GM21723 (cell line): Measurements from ENCODE around the gene TTC24.
"Not testable (repeated sequence)": the region's sequence is repeated elsewhere in the genome, so short reads cannot be mapped to it uniquely, and the experiment has no call there.

Experiments used
- ATAC-seq: cut with Tn5 transposase; IDR thresholded peaks from one replicate; pipeline ENCODE4 v1.9.1; 2021; ENCODE audit warnings: mild to moderate bottlenecking, moderate library complexity; ENCODE audit not compliant: unreplicated experiment

Gene TTC24

DNA sequence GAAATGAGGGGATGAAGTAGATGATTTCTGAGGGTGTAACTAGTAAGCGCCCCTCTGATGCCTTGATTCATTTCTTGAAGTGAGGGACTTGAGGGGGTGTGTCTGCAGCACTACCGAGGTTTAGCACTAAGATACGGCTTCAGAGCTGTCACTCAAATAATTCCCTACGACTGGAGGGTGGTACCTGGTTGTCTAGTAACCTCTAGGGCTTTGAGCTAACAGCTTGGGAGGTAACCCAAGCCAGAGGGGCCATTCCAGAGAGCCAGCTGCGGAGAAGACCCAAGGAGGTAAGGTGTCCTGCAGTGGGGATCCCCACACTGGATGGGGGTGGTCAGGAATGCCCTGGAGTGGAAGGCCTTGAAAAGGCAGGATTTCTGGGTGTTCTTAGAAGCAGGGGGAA, at the start of gene TTC24:
TSS of gene TTC24 (plus strand) at position 252 of the 400 bp plus-strand sequence. CDS start 1,642 bp downstream, outside the sequence.
- ATAC-seq, result no peak

DNA sequence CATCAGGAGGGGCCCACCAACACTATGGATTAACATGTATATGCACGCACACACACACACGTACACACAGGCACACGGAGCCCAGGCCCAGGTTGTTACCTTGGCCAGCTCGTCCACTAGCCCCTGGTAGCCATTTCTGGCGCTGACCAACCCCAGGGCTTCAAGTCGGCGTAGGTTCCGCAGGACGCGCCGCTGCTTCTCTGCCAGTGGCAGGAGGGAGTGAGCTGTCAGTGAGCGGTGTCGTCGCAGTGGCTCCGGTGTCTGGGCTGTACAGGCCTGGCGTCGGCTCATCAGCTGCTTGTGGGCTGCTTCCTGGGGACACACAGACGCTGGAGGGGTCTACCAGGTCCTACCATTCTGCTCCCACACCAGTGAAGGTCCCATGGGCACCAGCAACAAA, 49.5 kb upstream of the TTC24 start:
- no peak for ATAC-seq

DNA sequence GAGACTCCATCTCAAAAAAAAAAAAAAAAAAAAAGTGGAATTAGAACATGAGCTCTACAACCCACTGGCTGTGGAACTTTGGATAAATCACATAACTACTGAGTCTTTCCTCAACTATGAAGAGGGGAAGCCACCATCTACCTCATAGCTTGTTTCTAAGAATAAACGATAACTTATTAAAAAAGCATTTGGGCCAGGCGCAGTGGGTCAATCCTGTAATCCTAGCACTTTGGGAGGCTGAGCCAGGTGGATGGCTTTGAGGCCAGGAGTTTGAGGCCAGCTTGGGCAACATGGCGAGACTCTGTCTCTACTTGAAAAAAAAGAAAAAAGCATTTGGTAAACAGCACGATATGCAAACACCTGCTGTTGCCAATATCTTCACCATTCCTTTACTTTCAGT, 47.1 kb upstream of the TTC24 start:
- ATAC-seq, result no peak

DNA sequence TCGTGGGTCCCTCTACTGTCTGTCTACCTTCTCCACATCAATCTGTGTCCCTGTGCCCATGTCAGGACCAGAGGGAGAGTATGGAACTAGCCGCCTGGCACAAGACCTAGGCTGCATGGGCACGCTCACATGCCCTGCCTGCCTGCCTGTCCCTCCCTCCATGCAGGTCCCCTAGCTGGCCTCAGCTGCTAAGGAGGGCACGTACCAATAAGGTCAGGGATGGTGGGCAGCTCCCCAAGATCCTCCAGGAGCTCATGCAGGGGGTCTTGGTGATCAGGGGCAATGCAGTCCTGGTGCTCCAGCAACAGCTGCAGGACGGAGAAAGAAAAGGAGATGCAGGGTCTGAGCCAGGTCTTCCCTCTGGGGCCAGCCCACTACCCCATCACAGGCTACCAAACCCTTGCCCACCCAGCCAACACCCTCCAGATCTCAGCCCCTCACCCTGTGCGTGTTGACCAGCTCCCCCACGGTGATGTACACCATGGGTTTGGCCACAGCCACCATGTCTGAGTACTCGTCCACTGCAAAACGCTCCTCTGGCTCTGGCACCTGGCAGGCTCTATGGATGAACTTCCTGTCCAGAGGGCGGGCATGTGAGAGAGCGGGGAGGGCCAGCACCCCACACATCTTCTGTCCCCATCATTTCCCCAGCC, 45.8 kb upstream of the TTC24 start:
- ATAC-seq, result no peak

DNA sequence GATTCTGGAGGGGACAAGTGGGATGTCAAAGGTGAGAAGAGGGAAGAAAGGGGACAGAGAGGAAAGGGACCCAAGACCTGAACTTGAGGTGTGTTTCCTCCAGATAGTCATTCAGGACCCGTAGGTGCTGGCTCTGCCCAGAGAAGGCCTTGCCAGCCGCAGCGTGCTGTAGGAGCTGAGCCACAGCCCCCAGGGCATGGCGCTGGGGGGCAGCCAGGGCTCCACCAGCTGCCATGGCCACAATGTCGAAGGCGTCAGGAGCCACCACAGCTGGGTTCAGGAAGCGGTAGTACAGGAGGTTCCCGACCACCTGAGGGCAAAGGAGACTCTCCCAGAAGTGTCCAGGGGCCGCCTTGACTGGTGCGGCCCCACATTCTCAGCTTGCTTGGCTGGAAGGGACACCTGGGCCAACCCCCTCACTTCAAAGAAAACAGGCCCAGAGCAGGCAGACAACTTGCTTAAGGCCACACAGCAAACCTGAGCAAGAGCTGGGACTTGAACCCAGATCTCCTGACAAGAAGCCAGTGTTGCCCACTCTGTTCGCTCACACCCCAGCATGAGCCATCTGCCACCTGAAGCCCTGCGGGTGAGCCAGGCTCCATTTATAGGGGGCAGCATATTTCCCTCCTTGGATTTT, 45.0 kb upstream of the TTC24 start:
- ATAC-seq, result no peak

DNA sequence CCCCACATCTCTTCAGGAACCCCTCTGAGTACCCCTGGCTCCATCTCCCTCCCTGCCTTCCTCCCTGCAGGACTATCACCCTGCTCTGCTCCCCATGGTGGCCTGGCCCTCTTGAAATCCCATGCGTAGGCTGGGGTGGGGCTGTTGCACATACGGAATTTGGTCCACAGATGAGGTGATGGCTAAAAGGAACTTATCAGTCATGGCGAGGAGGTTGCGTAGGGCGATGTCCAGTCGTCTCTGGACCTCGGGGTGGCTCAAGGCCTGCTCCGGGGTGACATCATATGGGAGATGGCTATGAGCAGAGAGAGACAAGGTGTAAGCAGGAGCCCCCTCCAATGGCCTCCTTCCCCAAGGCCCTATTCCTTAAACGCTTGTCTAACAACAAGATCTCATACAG, 42.5 kb upstream of the TTC24 start:
- no peak for ATAC-seq

DNA sequence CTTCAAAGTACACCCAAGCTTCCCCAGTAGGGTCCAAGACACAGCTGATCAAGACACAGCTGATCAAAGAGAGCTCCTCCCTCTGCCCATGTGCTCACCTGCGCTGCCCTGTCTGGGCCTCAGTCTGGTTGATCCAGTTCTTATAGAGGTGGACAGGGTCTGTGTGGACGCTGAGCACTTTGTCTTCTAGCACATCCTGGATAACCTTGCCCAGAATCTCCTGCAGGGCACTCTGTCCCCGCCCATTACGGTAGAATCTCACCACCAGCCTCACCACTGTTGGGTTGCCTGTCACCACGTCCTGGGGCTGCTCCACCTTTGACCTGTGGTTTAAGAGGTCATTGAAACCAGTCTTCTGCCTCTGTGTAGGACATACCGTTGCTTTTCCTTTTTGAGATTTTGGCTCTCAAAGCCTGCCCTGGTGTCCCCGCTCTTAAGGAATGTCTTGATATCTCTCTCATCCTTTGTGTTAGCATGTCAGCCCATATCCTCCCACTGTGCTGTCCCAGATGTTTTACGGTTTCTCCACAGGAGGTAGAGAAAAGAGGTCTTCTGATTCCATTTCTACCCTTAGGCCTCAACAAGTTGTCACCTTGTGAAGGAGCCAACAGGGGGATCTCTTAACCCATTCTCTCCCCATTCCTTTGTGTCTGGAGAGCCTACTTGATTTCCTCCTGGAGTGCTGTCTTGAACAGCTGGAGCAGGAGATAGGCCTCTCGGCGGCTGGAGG, 40.6 kb upstream of the TTC24 start:
- no peak for ATAC-seq

DNA sequence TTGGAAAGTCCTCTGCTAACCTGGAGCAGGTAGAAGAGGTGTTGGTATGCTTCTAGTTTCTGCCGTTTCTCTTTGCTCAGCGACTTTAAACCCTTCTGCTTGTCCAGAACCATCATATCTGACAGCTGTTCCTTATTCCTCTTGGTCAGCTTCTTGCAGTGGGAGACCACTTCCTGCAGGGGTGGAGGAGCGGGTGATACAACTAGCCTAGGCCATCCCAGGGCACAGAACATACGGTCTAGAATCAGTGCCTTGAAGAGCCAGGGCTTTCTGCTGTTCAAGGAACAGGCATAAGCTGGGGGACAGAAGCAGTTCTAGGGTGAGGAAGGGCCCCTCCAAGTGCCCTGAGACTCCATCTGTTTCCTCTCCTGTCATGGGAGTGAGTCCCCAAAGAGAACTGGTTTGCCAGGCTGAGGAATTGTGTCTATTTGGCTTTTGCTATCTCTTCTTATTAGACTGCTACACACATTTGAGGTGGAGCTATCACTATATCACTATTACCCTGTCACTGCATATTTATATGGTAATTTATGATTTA, 39.6 kb upstream of the TTC24 start:
- no peak for ATAC-seq

DNA sequence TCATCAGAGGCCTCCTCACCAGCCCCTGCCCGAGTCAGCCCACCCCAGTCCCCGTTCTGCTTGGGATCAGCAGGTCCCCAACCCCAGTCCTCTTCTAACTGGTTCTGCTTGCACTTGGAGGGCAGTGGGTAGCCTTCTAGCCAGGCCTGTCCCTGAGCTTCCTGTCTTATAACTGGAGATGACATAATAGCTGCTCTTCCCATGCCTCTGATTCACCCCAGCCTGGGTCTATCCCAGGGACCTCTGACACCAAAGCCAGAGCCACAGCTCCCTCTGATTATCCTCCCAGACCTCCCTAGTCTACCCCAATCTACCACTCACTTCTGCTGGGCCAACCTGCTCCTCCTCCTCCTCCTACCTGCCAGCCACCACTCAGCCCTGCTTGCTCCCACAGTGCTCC, 38.6 kb upstream of the TTC24 start:
- no peak for ATAC-seq

DNA sequence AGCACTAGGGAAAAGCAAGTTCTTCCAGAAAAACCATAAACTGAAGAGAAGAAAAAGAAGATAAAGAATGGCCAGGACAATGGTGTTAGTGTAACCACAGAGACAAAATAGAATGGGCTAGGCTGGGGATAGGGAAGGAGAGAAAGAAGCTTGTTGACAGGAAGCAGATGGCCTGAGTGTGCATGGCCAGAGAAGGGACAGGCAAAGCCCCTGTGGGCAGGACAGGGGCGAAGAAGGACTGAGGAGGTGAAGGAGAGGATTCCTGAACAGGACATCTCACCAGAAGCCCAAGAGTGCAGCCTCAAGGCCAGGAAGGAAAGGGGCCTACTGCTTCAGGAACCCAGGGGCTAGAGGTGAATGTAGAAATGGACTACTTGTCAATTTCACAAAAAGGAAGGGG, 36.5 kb upstream of the TTC24 start:
- ATAC-seq, result no peak

DNA sequence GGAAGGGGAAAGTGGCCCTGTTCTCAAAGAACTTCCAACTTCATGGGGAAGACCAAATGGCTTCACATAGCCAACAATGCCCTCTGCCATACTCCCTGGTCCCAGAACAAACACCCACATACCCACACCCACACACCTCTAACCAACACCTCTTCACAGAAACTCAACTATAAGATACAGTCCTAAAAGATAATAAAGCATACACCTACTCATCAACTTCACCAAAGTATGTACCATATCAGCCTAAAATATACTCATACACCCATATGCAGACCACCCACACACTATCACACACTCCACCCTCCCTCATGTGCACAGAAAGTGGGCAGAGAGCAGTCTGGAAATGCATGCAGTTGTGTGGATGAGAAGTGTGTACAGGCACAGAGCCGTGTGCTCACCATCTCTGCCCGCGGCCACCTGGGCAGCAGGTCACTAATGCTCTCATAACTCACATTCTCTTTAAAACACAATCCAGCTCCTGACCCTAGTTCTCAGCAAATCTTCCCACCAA, 34.9 kb upstream of the TTC24 start:
- no peak for ATAC-seq

DNA sequence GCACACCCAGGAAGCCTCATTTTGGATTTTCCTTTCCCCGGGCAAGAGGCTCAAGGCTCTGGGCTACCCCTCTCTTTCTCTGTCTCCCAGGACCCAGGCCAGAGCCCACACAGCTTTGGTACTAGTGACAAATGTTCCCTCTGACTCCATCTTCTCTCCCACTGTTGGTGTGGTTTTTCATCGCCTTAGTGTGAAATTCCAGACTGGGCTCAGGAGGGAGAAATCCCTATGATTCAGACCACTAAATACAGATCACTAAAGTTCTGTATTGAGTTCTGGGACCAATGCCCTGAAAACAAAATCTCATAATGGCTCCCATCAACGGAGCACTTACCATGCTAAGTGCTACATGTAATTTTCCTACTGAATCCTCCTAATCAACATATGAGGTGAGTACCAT, 33.3 kb upstream of the TTC24 start:
- ATAC-seq, result no peak

DNA sequence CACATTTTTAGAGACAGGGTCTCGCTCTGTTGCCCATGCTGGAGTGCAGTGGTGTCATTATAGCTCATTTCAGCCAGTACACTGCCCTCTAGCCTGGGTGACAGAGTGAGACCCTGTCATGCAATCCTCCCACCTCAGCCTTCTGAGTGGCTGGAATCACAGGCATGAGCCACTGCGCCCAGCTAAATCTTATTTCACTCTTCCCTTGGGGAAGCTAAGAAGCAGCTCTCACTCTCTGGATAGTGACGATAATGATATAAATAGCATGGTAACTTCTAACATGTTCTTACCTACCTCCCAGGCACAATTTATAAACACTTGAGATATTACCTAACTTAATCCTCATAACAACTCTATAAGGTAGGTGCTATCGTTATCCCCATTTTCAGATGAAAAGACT, 32.1 kb upstream of the TTC24 start:
- no peak for ATAC-seq

DNA sequence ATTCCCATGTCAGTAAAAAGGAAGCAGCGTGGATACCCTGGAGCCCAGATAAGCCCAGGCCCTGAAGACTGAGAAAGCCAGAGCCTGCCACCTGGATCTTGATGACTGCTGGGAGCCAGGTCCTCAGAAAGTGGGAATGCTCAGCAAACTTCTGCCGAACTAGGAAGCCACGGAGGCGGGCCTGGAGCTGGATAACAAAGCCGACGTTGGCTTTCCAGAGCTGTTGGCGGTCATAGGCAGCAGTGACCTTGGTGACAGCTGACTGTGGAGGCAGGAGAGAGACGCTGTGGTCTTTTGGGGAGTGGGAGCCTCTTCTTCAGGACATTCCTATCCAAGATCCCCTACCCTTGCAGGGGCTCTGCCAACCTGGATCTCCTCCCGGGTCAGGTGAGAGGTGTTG, 31.5 kb upstream of the TTC24 start:
- no peak for ATAC-seq

DNA sequence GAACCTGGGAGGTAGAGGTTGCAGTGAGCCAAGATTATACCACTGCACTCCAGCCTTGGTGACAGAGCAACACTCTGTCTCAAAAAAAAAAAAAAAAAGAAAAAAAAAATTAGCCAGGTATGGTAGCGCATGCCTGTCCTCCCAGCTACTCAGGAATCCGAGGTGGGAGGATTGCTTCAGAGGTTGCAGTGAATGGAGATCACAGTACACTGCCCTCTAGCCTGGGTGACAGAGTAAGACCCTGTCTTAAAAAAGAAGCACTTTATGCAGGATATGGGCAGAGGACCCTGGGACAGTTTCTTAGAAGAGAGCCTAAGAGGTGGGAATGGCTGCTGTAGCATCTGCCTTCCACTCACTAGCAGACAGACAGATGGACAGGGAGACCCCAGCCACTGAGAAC, 30.1 kb upstream of the TTC24 start:
- ATAC-seq, result no peak

DNA sequence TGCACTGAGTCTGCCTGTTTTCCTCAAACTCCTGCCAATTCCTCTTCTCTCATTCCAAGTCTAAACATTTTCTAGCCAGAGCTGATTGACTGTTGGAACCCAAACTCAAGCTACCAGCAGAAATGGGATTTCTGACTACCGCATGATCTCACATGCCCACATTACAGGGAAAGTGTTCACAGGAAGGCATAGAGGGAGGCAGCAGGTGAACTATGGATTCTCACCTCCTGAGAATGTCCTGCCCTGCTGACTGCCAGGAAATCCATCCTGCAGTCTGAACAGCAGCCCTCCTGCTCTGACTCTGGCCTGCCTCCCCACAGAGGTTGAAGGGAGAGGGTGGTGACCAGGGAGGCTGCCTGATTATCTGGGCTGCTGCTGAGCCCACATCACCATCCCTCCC, 29.7 kb upstream of the TTC24 start:
- no peak for ATAC-seq

DNA sequence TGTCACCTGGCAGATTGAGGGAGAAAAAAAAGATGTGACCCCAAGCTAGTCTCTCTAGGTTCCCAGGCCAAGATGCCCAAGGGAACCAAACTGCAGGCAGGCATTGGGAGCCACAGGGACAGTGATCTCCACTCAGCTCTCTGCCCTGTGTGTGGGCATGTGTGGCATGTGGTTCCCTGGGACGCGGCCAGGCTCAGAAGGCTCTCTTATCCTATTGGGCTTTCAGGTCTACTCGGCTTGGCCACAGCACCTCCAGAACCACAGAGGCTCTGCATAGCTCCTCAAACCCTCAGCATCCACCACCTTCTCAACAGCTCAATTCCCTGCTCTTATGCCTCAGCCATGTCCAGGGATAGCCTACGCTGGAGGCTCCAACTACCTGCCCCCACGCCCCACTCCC, 29.2 kb upstream of the TTC24 start:
- ATAC-seq, result no peak

DNA sequence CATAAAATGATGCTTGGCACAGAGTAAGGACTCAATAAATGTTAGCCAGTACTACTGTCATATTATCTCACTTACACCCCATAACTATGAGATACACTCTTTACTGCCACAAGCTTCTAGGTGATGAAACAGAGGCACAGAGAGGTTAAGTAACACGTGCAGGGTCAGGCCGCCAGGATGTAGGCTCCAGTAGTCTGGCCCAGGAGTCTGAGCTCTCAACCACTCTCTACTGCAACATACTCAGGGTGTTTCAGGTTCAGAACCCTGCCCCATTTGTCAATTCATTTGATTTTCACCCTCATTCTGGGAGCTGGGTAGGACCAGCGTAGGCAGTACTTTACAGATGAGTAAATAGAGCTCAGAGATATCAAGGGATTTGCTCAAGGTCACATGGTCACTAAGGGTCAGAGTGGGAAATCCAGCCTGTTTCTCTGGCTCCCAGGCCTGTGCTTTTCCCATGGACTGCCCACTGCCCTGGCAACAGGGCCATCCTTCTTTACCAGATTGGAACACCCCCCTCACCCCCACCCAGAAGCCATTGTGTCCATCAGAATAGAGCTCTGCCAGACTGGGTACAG, 28.4 kb upstream of the TTC24 start:
- no peak for ATAC-seq

DNA sequence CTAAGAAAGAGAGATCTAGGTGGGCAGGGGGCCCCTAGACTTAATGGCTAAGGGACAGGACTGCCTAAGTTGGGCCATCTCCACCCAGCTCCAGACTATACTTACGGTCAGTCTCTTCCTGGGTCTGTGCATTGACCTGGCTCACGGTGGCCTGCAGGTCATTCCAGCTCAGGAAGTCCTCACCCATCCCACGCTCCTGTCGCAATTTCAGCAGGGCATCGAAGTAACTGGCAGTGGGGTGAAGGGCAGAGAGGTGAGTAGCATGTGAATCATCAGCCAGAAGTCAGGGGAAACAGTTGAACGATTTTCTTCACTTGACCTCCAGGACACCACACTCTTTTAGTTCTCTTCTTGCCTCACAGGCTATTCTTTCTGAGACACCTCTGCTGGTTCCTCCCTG, 27.7 kb upstream of the TTC24 start:
- no peak for ATAC-seq

DNA sequence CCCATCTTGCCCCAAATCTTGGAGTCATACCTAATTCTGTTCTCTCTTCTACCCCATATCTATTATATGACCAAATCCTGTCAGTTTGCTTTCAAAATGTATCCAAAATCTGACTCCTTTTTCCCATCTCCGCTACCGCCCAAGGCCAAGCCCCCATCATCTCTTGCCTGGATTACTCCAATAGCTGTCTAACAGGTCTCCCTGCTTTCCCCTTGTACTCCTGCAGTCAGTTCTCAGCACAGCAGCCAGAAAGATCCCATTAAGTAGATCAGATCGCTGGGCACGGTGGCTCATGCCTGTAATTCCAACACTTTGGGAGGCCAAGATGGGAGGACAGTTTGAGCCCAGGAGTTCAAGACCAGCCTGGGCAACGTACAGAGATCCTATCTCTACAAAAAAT, 27.0 kb upstream of the TTC24 start:
- no peak for ATAC-seq

DNA sequence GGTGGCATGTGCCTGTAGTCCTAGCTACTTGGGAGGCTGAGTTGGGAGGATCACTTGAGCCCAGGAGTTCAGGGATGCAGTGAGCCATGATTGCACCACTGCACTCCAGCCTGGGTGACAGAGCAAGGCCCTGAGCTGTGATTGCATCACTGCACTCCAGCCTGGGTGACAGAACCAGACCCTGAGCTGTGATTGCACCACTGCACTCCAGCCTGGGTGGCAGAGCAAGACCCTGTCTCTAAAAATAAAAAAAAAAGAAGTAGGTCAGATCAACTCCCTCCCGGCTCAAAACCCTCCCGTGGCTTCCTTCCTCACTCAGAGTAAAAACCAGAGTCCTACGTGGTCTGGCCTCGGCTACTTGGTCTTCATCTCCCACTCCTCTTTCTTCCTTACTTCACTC, 26.6 kb upstream of the TTC24 start:
- ATAC-seq, result not testable (repeated sequence)
